ENCODE results near the gene ACR. TPM values are rescaled to one million over a fixed set of nuclear protein-coding genes. Genes with fewer than 3 reads are reported as not detected.

The ACR gene
- total and polyA plus RNA-seq, 2 experiments from 2014 or later, result not detected

- TF ChIP-seq, protein P1, sequence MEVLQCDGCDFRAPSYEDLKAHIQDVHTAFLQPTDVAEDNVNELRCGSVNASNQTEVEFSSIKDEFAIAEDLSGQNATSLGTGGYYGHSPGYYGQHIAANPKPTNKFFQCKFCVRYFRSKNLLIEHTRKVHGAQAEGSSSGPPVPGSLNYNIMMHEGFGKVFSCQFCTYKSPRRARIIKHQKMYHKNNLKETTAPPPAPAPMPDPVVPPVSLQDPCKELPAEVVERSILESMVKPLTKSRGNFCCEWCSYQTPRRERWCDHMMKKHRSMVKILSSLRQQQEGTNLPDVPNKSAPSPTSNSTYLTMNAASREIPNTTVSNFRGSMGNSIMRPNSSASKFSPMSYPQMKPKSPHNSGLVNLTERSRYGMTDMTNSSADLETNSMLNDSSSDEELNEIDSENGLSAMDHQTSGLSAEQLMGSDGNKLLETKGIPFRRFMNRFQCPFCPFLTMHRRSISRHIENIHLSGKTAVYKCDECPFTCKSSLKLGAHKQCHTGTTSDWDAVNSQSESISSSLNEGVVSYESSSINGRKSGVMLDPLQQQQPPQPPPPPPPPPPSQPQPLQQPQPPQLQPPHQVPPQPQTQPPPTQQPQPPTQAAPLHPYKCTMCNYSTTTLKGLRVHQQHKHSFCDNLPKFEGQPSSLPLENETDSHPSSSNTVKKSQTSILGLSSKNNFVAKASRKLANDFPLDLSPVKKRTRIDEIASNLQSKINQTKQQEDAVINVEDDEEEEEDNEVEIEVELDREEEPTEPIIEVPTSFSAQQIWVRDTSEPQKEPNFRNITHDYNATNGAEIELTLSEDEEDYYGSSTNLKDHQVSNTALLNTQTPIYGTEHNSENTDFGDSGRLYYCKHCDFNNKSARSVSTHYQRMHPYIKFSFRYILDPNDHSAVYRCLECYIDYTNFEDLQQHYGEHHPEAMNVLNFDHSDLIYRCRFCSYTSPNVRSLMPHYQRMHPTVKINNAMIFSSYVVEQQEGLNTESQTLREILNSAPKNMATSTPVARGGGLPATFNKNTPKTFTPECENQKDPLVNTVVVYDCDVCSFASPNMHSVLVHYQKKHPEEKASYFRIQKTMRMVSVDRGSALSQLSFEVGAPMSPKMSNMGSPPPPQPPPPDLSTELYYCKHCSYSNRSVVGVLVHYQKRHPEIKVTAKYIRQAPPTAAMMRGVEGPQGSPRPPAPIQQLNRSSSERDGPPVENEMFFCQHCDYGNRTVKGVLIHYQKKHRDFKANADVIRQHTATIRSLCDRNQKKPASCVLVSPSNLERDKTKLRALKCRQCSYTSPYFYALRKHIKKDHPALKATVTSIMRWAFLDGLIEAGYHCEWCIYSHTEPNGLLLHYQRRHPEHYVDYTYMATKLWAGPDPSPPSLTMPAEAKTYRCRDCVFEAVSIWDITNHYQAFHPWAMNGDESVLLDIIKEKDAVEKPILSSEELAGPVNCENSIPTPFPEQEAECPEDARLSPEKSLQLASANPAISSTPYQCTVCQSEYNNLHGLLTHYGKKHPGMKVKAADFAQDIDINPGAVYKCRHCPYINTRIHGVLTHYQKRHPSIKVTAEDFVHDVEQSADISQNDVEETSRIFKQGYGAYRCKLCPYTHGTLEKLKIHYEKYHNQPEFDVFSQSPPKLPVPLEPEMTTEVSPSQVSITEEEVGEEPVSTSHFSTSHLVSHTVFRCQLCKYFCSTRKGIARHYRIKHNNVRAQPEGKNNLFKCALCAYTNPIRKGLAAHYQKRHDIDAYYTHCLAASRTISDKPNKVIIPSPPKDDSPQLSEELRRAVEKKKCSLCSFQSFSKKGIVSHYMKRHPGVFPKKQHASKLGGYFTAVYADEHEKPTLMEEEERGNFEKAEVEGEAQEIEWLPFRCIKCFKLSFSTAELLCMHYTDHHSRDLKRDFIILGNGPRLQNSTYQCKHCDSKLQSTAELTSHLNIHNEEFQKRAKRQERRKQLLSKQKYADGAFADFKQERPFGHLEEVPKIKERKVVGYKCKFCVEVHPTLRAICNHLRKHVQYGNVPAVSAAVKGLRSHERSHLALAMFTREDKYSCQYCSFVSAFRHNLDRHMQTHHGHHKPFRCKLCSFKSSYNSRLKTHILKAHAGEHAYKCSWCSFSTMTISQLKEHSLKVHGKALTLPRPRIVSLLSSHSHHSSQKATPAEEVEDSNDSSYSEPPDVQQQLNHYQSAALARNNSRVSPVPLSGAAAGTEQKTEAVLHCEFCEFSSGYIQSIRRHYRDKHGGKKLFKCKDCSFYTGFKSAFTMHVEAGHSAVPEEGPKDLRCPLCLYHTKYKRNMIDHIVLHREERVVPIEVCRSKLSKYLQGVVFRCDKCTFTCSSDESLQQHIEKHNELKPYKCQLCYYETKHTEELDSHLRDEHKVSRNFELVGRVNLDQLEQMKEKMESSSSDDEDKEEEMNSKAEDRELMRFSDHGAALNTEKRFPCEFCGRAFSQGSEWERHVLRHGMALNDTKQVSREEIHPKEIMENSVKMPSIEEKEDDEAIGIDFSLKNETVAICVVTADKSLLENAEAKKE (CRISPR knock-in tag; IDR thresholded peaks at IDR 0.05), result no peak
- no peak for TF ChIP-seq CTCF (conservative IDR thresholded peaks at IDR 0.05; ENCODE audit: low read depth in 2 of 2)
Observed at GRCh38 chr22:50714631-50715179, 23.3 kb upstream of the ACR start (continued).

DNA sequence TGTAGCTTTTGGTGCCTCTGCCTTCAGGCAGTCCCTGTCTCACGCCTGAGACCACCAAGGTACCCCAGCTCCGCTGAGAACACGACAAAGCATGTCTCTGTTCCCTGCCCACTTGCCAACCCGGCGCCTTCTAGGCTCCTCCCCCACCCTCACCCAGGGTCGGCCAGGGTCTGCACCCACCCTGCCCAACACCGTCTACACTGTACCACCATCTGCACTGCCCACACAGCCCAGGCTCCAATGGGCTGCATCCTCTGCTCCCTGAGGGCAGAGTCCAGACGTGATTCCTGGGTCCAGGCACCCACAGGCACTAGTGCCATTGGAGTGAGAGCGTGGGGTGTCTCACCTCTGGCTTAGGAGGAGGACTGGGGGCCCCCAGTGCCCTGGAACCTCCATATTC is 22.8 kb upstream of the ACR start:
- no peak for TF ChIP-seq EZH2 (IDR thresholded peaks at IDR 0.05; ENCODE audit: low read depth, unreplicated experiment)
- Mint-ChIP-seq H3K36me3 (ENCODE audit: low read depth) (no peaks in the 10 kb centered on the region), H3K9me3 (no peaks in the 10 kb centered on the region), H3K4me1 (no peaks in the 10 kb centered on the region), H3K4me3 (no peak overlapping the region), H3K27me3 (ENCODE audit: insufficient read depth, low read depth, poor library complexity) (peaks cover 33% of the 10 kb centered on the region), H3K27ac (no peak overlapping the region)
- DNase-seq (ENCODE audit: low spot score), result no peak
- no peak overlapping the region for H3K4me3 ChIP-seq
- ATAC-seq, result no peak
- no peaks in the 10 kb centered on the region for H4K20me1 ChIP-seq (replicated peaks; ENCODE audit: insufficient read depth)
- no peaks in the 10 kb centered on the region for H3F3A ChIP-seq (replicated peaks; ENCODE audit: low read depth)
- no peaks in the 10 kb centered on the region for H3K79me2 ChIP-seq (replicated peaks; ENCODE audit: insufficient read depth)
- no peaks in the 10 kb centered on the region for H3K9me2 ChIP-seq (ENCODE audit: insufficient read depth)
- no peaks in the 10 kb centered on the region for H3K4me1 ChIP-seq (ENCODE audit: insufficient read depth)
- H3K4me2 ChIP-seq, result no peak overlapping the region
- no peaks in the 10 kb centered on the region for H3K36me3 ChIP-seq (ENCODE audit: insufficient read depth)
- no peak overlapping the region for H3K27ac ChIP-seq (ENCODE audit: low read depth)
- H3K27me3 ChIP-seq (ENCODE audit: insufficient read depth), result peaks cover 25% of the 10 kb centered on the region
- H2AFZ ChIP-seq, result no peak overlapping the region
